ENCODE results near the gene OSGEP.

- no peak for TF ChIP-seq EP300 (IDR thresholded peaks at IDR 0.05; ENCODE audit: low read depth)
- no peak for TF ChIP-seq POLR2AphosphoS5 (IDR thresholded peaks at IDR 0.05)
Measured at GRCh38 chr14:20486684-20487395, 32.2 kb upstream of the OSGEP start.
